Measurements from ENCODE around the gene LOC101059915.
"Not testable (repeated sequence)": the region's sequence is repeated elsewhere in the genome, so short reads cannot be mapped to it uniquely, and the experiment has no call there.

Gene LOC101059915

GRCh38 chrX:71702853-71703252 is 35.5 kb downstream of the LOC101059915 start:
- not testable (repeated sequence) for H3K27ac ChIP-seq

- H3K27ac ChIP-seq = not testable (repeated sequence)
Observed at GRCh38 chrX:71714064-71714463, 46.7 kb downstream of the LOC101059915 start.

DNA sequence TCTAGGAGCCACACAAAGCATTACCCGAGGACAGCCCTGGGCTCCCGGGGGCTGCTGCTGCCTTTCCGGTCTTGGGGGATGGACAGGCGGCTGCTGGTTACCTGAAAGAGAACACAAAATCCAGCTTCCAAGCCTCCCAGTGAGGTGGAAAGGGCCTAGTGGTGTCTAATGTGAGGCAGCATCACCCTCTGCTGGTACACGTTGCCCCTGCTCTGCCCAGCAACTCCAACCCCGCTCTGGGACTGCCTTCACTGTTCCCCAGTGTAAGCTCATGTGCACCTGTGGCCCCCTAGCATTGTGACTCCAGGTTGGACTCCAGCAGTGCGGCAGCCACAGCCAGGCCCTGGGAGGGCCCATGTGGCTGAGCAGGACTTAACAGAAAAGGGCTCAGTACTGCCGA is 48.2 kb downstream of the LOC101059915 start:
- H3K27ac ChIP-seq = not testable (repeated sequence)

GRCh38 chrX:71716323-71716722 is 49.0 kb downstream of the LOC101059915 start:
- H3K27ac ChIP-seq = not testable (repeated sequence)

- H3K27ac ChIP-seq = not testable (repeated sequence)
Observed at GRCh38 chrX:71718185-71718584, 50.8 kb downstream of the LOC101059915 start, which contains the start of gene CXorf49. TSS of gene CXorf49 (minus strand) at chrX:71718285. CDS start at chrX:71718151, 134 bp downstream.

- not testable (repeated sequence) for H3K27ac ChIP-seq
Observed at GRCh38 chrX:71719195-71719594, 51.8 kb downstream of the LOC101059915 start.

DNA sequence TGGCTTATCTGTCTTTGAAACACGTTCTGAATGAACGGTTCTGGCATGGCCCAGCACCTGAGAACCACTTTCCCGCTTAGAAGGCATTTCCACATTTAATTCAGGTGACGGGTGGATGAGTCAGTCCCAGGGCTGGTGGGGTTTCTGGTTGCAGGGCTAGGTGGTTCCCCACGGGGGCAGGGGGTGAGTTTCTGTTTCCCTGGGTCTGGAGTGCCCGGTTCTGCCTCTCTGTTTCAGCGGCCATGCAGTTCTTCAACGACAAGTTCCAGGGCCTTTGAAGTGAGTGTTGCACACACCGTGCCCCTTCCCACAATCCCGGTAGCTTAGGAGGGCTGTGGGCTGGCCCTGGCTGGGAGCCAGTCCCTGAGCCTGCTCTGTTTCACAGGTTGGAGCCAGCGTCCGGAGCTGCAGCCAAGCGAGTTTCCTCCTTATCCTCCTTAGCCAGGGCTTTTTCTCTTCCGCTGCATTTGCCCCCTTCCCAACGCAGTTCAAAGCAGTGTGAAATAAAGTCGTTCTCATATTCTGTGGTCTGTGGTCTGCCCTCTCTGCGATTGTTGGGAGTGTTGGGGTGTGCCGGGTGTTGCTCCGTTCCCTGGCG is 53.0 kb downstream of the LOC101059915 start:
- not testable (repeated sequence) for H3K27ac ChIP-seq
